H9 (cell line): ENCODE data around the gene CDK16. TPM values are rescaled to one million over a fixed set of nuclear protein-coding genes. Genes with fewer than 3 reads are reported as not detected.

Source experiments
- DNase-seq: peaks from one replicate; pipeline ENCODE4 v3.0.0-alpha.2; 2017
- H2AFZ ChIP-seq: one replicate; pipeline ENCODE4 v1.6.1; 2013; ENCODE audit warnings: mild to moderate bottlenecking, low read length, control low read depth, moderate library complexity
- H2AK5ac ChIP-seq: 2 replicates; pipeline ENCODE4 v1.6.1; 2013; ENCODE audit warnings: low read length, control low read depth, mixed read lengths; ENCODE audit not compliant: insufficient read length
- H2BK120ac ChIP-seq: one replicate; pipeline ENCODE4 v1.6.1; 2013; ENCODE audit warnings: low read depth, mild to moderate bottlenecking, low read length, control low read depth, inconsistent platforms; ENCODE audit not compliant: poor library complexity, severe bottlenecking
- H2BK12ac ChIP-seq: 2 replicates; pipeline ENCODE4 v1.6.1; 2013; ENCODE audit warnings: low read length, control low read depth, mixed read lengths, low read depth; ENCODE audit not compliant: insufficient read length
- H2BK15ac ChIP-seq: 2 replicates; pipeline ENCODE4 v1.6.1; 2013; ENCODE audit warnings: low read depth, low read length, control low read depth
- H2BK20ac ChIP-seq: one replicate; pipeline ENCODE4 v1.6.1; 2013; ENCODE audit warnings: low read depth, mild to moderate bottlenecking, low read length, control low read depth, inconsistent platforms; ENCODE audit not compliant: poor library complexity, severe bottlenecking
- H2BK5ac ChIP-seq: 2 replicates; pipeline ENCODE4 v1.6.1; 2013; ENCODE audit warnings: low read length, control low read depth, mixed read lengths; ENCODE audit not compliant: insufficient read length
- H3K14ac ChIP-seq: 2 replicates; pipeline ENCODE4 v1.6.1; 2013; ENCODE audit warnings: low read length, control low read depth; ENCODE audit not compliant: insufficient read depth
- H3K18ac ChIP-seq: 2 replicates; pipeline ENCODE4 v1.6.1; 2013; ENCODE audit warnings: low read depth, mild to moderate bottlenecking, mixed read lengths, low read length, control low read depth; ENCODE audit not compliant: insufficient read length
- H3K23ac ChIP-seq: 2 replicates; pipeline ENCODE4 v1.6.1; 2013; ENCODE audit warnings: low read length, control low read depth, mixed read lengths, low read depth; ENCODE audit not compliant: insufficient read length
- H3K23me2 ChIP-seq: 2 replicates; pipeline ENCODE4 v1.6.1; 2013; ENCODE audit warnings: low read depth, mild to moderate bottlenecking, mixed read lengths, low read length, control low read depth; ENCODE audit not compliant: insufficient read length, poor library complexity, severe bottlenecking
- H3K27ac ChIP-seq: 2 replicates; pipeline ENCODE4 v1.5.1; 2013; ENCODE audit warnings: low read length, control low read depth, mixed read lengths, low read depth; ENCODE audit not compliant: insufficient read length
- H3K27me3 ChIP-seq: 2 replicates; pipeline ENCODE4 v1.6.1; 2013; ENCODE audit warnings: low read length, control low read depth, inconsistent platforms; ENCODE audit not compliant: insufficient read depth
- H3K4ac ChIP-seq: 2 replicates; pipeline ENCODE4 v1.6.1; 2013; ENCODE audit warnings: low read depth, mild to moderate bottlenecking, control low read depth, inconsistent platforms, low read length, moderate library complexity
- H3K4me1 ChIP-seq: 2 replicates; pipeline ENCODE4 v1.6.1; 2013; ENCODE audit warnings: low read length, control low read depth, inconsistent platforms; ENCODE audit not compliant: insufficient read depth
- H3K4me2 ChIP-seq: 2 replicates; pipeline ENCODE4 v1.6.1; 2013; ENCODE audit warnings: low read length, control low read depth, mixed read lengths; ENCODE audit not compliant: insufficient read length, insufficient read depth
- H3K56ac ChIP-seq: 2 replicates; pipeline ENCODE4 v1.6.1; 2013; ENCODE audit warnings: low read depth, mild to moderate bottlenecking, mixed read lengths, low read length, control low read depth; ENCODE audit not compliant: insufficient read length
- H3K79me1 ChIP-seq: 2 replicates; pipeline ENCODE4 v1.6.1; 2013; ENCODE audit warnings: low read depth, mild to moderate bottlenecking, moderate library complexity, low read length, control low read depth, inconsistent platforms; ENCODE audit not compliant: insufficient read depth, poor library complexity, severe bottlenecking
- H3K79me2 ChIP-seq: 2 replicates; pipeline ENCODE4 v1.6.1; 2013; ENCODE audit warnings: low read length, control low read depth, inconsistent platforms; ENCODE audit not compliant: insufficient read depth
- H3K9ac ChIP-seq: 2 replicates; pipeline ENCODE4 v1.6.1; 2013; ENCODE audit warnings: low read length, control low read depth, mixed read lengths; ENCODE audit not compliant: insufficient read length; ENCODE audit errors: extremely low read depth
- H3K9me3 ChIP-seq: one replicate; pipeline ENCODE4 v1.6.1; 2013; ENCODE audit warnings: low read depth, low read length, inconsistent platforms; ENCODE audit not compliant: control insufficient read depth
- H3T11ph ChIP-seq: one replicate; pipeline ENCODE4 v1.6.1; 2013; ENCODE audit warnings: mild to moderate bottlenecking, low read length, control low read depth, inconsistent platforms
- H4K20me1 ChIP-seq: one replicate; pipeline ENCODE4 v1.6.1; 2013; ENCODE audit not compliant: control insufficient read depth, insufficient read length, insufficient read depth
- H4K5ac ChIP-seq: 2 replicates; pipeline ENCODE4 v1.6.1; 2013; ENCODE audit warnings: low read depth, mild to moderate bottlenecking, mixed read lengths, low read length, control low read depth; ENCODE audit not compliant: insufficient read length
- H4K8ac ChIP-seq: replicated peaks from 2 replicates; pipeline ENCODE4 v1.6.1; 2013; ENCODE audit warnings: low read length, control low read depth, mixed read lengths, low read depth; ENCODE audit not compliant: insufficient read length
- H4K91ac ChIP-seq: 2 replicates; pipeline ENCODE4 v1.6.1; 2013; ENCODE audit warnings: low read depth, mild to moderate bottlenecking, moderate library complexity, mixed read lengths, low read length, control low read depth; ENCODE audit not compliant: insufficient read length
- H3K27ac Mint-ChIP-seq, 3 experiments: 2 replicates in 2 of 3; 3 replicates in 1 of 3; pipeline ENCODE4 v1.8.0; 2020 to 2021; ENCODE audit warnings: mixed read lengths in 3 of 3, mild to moderate bottlenecking in 1 of 3, moderate library complexity in 1 of 3
- H3K27me3 Mint-ChIP-seq: 2 replicates; pipeline ENCODE4 v1.8.0; 2021; ENCODE audit warnings: low read depth, mild to moderate bottlenecking, moderate library complexity, mixed read lengths
- H3K36me3 Mint-ChIP-seq, 3 experiments: 2 replicates in 2 of 3; 3 replicates in 1 of 3; pipeline ENCODE4 v1.8.0; 2020 to 2021; ENCODE audit warnings: low read depth in 3 of 3, mixed read lengths in 3 of 3; ENCODE audit not compliant: insufficient read depth in 1 of 3
- H3K4me1 Mint-ChIP-seq, 2 experiments: 2 replicates each; pipeline ENCODE4 v1.8.0; 2020; ENCODE audit warnings: mixed read lengths in 2 of 2
- H3K4me3 Mint-ChIP-seq, 2 experiments: 2 replicates in 1 of 2; 3 replicates in 1 of 2; pipeline ENCODE4 v1.8.0; 2020 to 2021; ENCODE audit warnings: mild to moderate bottlenecking in 2 of 2, mixed read lengths in 2 of 2, moderate library complexity in 1 of 2
- H3K9me3 Mint-ChIP-seq, 2 experiments: 2 replicates in 1 of 2; 3 replicates in 1 of 2; pipeline ENCODE4 v1.8.0; 2020; ENCODE audit warnings: mild to moderate bottlenecking in 2 of 2, mixed read lengths in 2 of 2, moderate library complexity in 1 of 2
- WGBS: extraction: QIAGEN DNeasy Blood & Tissue Kit; methylation state at CpG from one replicate; pipeline ENCODE4 v1.1.7; 2013; ENCODE audit warnings: missing lambda C conversion rate, low lambda C conversion rate, mixed read lengths; ENCODE audit not compliant: insufficient read length; ENCODE audit errors: extremely low coverage; 5-methylcytosine and 5-hydroxymethylcytosine counted together
- total RNA-seq: library from RNA; stranded (reverse); gene quantifications from 2 replicates; pipeline ENCODE4 v1.2.1, GENCODE V29; 2021
- TF ChIP-seq, protein P1 (sequence below): fragments of 200-600 bp; sonication (generic); conservative IDR thresholded peaks from 3 replicates; pipeline ENCODE4 v1.8.0; 2021; ENCODE audit warnings: antibody characterized with exemption, mild to moderate bottlenecking

CDK16 gene
- total RNA-seq, 1 experiment from 2014 or later: 226 TPM

GRCh38 chrX:47224266-47224895 is 5.9 kb downstream of the CDK16 start:
- Histone ChIP-seq H4K20me1 (peaks cover under 1% of the 10 kb centered on the region), H2AK5ac (no peak overlapping the region), H3K27me3 (no peaks in the 10 kb centered on the region), H3K4me2 (no peak overlapping the region), H3K4me1 (peaks cover 6% of the 10 kb centered on the region; the same call in 1 of the 2 replicates), H4K5ac (no peak overlapping the region), H3K79me2 (peaks cover 22% of the 10 kb centered on the region; the same call in 1 of the 2 replicates), H3K9me3 (no peaks in the 10 kb centered on the region), H3K4ac (no peak overlapping the region), H4K91ac (no peak overlapping the region), H3K79me1 (peaks cover 5% of the 10 kb centered on the region), H3K23me2 (peaks cover 8% of the 10 kb centered on the region), H2BK12ac (no peak overlapping the region), H3T11ph (no peak overlapping the region), H3K9ac (no peak overlapping the region), H2AFZ (no peak overlapping the region), H2BK15ac (no peak overlapping the region), H2BK20ac (no peak overlapping the region), H3K14ac (no peak overlapping the region), H3K23ac (no peak overlapping the region), H3K56ac (no peak overlapping the region), H3K18ac (no peak overlapping the region), H4K8ac (no peak overlapping the region), H3K27ac (no peak overlapping the region), H2BK5ac (no peak overlapping the region), H2BK120ac (no peak overlapping the region)
- peaks cover 81 to 90% (median 84%) of the 10 kb centered on the region in 3 experiments for H3K36me3 Mint-ChIP-seq
- H3K27ac Mint-ChIP-seq: peak overlapping the region in 1 of 3 experiments; percentile 52; a peak in 1 of 7 replicates
- TF ChIP-seq, protein P1, sequence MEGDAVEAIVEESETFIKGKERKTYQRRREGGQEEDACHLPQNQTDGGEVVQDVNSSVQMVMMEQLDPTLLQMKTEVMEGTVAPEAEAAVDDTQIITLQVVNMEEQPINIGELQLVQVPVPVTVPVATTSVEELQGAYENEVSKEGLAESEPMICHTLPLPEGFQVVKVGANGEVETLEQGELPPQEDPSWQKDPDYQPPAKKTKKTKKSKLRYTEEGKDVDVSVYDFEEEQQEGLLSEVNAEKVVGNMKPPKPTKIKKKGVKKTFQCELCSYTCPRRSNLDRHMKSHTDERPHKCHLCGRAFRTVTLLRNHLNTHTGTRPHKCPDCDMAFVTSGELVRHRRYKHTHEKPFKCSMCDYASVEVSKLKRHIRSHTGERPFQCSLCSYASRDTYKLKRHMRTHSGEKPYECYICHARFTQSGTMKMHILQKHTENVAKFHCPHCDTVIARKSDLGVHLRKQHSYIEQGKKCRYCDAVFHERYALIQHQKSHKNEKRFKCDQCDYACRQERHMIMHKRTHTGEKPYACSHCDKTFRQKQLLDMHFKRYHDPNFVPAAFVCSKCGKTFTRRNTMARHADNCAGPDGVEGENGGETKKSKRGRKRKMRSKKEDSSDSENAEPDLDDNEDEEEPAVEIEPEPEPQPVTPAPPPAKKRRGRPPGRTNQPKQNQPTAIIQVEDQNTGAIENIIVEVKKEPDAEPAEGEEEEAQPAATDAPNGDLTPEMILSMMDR: no peak
- DNase-seq: no peak
- H3K4me3 Mint-ChIP-seq: no peak overlapping the region; a peak in 1 of 5 replicates
- no peaks in the 10 kb centered on the region; the same call in 1 of the 2 replicates for H3K27me3 Mint-ChIP-seq
- no peaks in the 10 kb centered on the region; a peak in 1 of 5 replicates for H3K9me3 Mint-ChIP-seq
- WGBS: no CpG with 5 or more reads among the region's 17 CpGs
- peaks cover 16 to 17% of the 10 kb centered on the region in 2 experiments for H3K4me1 Mint-ChIP-seq
